ENCODE measurements around the gene PCARE. TPM values are rescaled to one million over a fixed set of nuclear protein-coding genes. Genes with fewer than 3 reads are reported as not detected.

PCARE gene
- total RNA-seq, 4 donors from 2014 or later = 0.16 to 0.66 TPM; not detected in 2

GRCh38 chr2:29108225-29108624 is 33.9 kb upstream of the PCARE start:
- no peak for TF ChIP-seq CTCF (IDR thresholded peaks at IDR 0.05; ENCODE audit: low read depth)

DNA sequence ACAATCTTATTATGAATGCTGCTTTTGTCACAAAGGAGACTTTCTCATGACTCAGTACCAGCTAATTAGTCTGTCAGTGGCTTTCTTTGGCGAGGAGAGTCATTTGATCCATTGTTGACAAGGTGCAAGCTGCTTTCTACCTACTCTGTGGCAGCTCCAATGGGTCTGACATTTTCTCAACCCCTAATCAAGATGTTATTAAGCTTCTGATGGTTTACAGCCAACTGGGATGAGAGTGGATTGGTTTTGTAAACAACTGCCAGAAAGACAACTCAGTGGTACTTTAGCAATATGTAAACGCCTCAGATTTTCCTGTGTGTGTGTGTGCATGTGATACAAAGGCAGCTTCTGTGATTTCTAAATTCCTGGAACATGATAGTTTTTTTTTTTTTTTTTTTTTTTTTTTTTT is 32.7 kb upstream of the PCARE start:
- no peak for TF ChIP-seq CTCF (IDR thresholded peaks at IDR 0.05; ENCODE audit: low read depth)

DNA sequence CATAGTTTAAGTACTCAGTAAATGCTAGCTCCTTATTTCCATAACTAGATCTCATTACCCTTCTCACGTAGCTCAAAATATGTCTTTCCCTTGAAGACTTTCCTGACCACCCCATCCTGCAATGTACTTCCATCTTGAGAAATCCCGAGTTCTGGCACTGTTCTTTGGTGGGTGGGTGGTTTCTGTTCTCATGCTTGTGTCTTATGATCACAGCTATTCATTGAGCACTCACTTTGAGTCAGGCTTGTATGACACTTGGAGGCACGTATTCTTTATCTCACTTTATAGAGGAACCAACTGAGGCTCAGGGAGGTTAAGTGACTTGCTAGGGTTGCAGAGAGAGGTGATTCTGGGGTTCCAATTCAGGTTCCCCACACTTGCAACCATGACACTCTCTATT is 31.9 kb upstream of the PCARE start:
- TF ChIP-seq CTCF (IDR thresholded peaks at IDR 0.05; ENCODE audit: low read depth) = no peak

DNA sequence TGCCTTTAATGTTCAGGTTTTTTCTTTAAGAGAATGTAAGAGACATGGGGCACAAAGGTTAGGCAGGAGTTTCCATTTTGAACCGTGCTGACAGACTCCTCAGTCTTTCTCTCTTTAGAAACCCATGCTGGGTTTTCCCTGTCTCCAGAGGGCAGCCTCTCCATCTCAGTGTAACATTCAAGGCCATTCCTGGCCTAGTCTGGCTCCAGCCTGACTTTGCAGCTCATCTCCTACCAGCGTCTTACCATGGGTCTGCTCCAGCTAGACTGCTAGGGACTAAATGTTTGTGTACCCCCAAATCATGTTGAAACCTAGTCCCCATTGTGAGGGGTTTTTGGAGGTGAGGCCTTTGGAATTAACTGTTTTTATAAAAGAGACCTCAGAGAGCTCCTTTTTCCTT is 31.1 kb upstream of the PCARE start:
- TF ChIP-seq CTCF (IDR thresholded peaks at IDR 0.05; ENCODE audit: low read depth) = no peak

DNA sequence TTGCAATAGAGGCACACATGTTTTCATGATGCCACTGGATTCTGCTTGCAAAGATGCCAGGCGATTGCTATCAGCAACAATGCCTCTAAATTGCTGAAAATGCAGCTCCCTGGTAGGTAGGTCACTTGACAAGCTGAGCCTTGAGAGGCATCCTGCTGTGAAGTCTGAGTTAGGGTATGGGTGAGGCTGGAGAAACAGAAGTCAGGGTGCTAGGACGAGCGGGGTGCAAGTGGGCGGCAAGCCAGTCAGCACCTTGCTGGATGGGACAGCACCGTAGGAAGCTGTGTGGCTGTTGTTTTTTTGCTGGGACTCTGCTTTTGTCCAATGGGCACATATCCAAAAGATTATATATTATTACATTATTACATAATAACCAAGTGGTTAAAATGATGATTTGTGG is 30.4 kb upstream of the PCARE start:
- TF ChIP-seq CTCF (IDR thresholded peaks at IDR 0.05; ENCODE audit: low read depth) = no peak

- no peak for TF ChIP-seq CTCF (IDR thresholded peaks at IDR 0.05; ENCODE audit: low read depth)
Measured at GRCh38 chr2:29100564-29100963, 26.2 kb upstream of the PCARE start.

DNA sequence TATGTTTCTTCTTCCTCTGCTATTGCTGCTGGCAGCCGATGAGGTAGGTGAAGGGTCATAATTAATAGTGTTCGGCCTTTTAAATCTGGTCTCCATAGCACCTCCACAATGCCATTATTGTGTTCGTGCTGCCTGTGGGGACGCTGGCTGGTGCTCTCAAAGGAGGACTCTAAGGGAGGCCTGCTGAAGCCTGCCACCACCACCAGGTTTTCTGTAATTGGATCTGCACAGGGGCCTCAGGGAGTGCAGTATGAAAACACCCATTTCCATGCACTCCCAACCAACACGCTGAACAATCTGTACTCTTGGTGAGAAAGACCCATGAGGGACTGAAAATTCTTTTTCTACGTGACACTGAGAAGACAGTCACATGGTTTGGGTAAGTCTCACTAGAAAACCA is 23.2 kb upstream of the PCARE start:
- TF ChIP-seq CTCF (IDR thresholded peaks at IDR 0.05; ENCODE audit: low read depth) = no peak
